ENCODE data around the gene RNF19B.

The RNF19B gene

DNA sequence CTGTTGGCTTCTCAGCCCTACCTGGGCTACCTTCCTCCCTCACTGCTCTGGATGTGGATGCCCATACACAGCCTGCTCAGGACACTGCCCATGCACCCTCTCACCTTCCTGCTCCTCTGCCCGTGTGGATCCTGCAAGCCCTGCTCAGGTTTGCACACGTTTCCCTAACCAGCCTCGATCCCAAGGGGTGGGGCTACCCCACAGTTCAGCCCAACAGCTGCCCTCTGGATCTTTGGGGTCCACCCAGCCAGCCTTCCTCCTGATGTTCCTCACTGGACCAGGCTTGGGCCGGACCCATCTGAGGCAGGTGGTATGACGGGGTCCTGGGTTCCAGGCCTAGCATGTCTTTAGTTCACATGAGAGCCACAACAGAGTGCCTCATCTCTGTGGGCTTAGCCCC lies 68.2 kb downstream of the RNF19B start:
- H2AFZ ChIP-seq (ENCODE audit: low read length), result no peak overlapping the region
- no peak overlapping the region for H3K9ac ChIP-seq (ENCODE audit: low read length)
- H3K36me3 ChIP-seq (replicated peaks; ENCODE audit: insufficient read depth, low read length), result no peaks in the 10 kb centered on the region
- H3K4me3 ChIP-seq (ENCODE audit: low read length), result no peak overlapping the region
- DNase-seq, result no peak
- H3K4me1 ChIP-seq (ENCODE audit: low read length), result no peaks in the 10 kb centered on the region
- no peaks in the 10 kb centered on the region for H3K9me2 ChIP-seq (replicated peaks; ENCODE audit: insufficient read depth, low read length)
- no peaks in the 10 kb centered on the region for H4K20me1 ChIP-seq (ENCODE audit: insufficient read depth, low read length)
- H3K27me3 ChIP-seq (replicated peaks; ENCODE audit: insufficient read depth, low read length), result peaks cover 27% of the 10 kb centered on the region
- no peak for TF ChIP-seq EZH2 (optimal IDR thresholded peaks at IDR 0.05; ENCODE audit: low read depth, low read length)
- TF ChIP-seq, protein P1, sequence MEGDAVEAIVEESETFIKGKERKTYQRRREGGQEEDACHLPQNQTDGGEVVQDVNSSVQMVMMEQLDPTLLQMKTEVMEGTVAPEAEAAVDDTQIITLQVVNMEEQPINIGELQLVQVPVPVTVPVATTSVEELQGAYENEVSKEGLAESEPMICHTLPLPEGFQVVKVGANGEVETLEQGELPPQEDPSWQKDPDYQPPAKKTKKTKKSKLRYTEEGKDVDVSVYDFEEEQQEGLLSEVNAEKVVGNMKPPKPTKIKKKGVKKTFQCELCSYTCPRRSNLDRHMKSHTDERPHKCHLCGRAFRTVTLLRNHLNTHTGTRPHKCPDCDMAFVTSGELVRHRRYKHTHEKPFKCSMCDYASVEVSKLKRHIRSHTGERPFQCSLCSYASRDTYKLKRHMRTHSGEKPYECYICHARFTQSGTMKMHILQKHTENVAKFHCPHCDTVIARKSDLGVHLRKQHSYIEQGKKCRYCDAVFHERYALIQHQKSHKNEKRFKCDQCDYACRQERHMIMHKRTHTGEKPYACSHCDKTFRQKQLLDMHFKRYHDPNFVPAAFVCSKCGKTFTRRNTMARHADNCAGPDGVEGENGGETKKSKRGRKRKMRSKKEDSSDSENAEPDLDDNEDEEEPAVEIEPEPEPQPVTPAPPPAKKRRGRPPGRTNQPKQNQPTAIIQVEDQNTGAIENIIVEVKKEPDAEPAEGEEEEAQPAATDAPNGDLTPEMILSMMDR (IDR thresholded peaks at IDR 0.05; ENCODE audit: low read length), result no peak
- no peak for TF ChIP-seq EZH2phosphoT487 (IDR thresholded peaks at IDR 0.05; ENCODE audit: low read length)
- no peak overlapping the region for H3K27ac ChIP-seq (ENCODE audit: low read length)
- no peak overlapping the region for H3K4me2 ChIP-seq (ENCODE audit: low read depth, low read length)
- H3F3A ChIP-seq (ENCODE audit: insufficient read depth, low read length), result no peaks in the 10 kb centered on the region
- H3K9me3 ChIP-seq (replicated peaks; ENCODE audit: insufficient read depth, low read length), result no peaks in the 10 kb centered on the region
- H3K79me2 ChIP-seq (ENCODE audit: low read length), result no peaks in the 10 kb centered on the region

DNA sequence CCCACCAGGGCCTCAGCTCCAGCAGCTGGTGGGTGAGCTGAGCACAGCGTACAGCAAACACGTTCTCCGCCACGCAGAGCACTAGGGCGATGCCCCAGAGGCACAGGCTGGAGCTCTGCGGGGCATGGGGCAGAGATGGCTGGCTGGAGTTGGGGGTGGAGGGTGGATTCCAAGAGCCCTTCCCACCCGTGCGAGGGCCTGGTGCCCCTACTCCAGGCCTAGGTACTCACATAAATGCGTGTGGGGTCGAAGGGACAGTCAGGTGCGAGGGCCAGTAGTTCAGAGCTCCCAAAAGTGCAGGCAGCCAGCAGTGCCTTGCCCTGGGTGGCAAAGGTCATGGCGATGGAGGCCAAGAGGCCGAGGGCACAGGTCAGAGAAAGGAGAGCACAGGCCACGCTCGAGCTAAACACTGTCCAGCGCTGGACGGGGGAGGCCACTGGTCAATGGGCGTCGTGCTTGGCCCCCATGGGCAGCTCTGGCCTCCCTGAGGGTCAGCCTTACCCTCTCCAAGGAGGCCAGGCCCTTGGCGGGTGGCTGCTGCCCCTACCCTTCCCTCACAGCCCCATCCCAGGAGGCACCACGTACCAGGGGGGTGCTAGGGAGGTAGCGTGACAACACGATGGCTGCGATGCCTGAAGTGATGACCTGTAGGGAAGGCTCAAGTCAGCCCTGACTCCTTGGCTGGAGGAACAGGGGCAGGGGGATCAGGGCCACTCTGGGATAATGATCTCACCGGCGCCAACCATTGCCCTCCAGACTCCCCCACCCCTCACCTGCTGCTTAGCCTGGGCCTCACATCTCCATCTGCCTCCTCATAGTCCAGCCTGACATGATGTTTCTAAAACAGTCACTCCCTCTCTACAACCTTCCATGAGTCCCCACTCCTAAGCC lies 69.0 kb downstream of the RNF19B start:
- H3K9ac ChIP-seq (ENCODE audit: low read length), result no peak overlapping the region
- H3K9me2 ChIP-seq (replicated peaks; ENCODE audit: insufficient read depth, low read length), result no peaks in the 10 kb centered on the region
- no peak overlapping the region for H3K4me3 ChIP-seq (ENCODE audit: low read length)
- H3K36me3 ChIP-seq (replicated peaks; ENCODE audit: insufficient read depth, low read length), result no peaks in the 10 kb centered on the region
- no peaks in the 10 kb centered on the region for H4K20me1 ChIP-seq (ENCODE audit: insufficient read depth, low read length)
- H3F3A ChIP-seq (ENCODE audit: insufficient read depth, low read length), result no peaks in the 10 kb centered on the region
- H3K27ac ChIP-seq (ENCODE audit: low read length), result no peak overlapping the region
- H3K4me2 ChIP-seq (ENCODE audit: low read depth, low read length), result no peak overlapping the region
- H3K27me3 ChIP-seq (replicated peaks; ENCODE audit: insufficient read depth, low read length), result peaks cover 31% of the 10 kb centered on the region
- no peak for DNase-seq
- TF ChIP-seq EZH2 (optimal IDR thresholded peaks at IDR 0.05; ENCODE audit: low read depth, low read length) (no peak), EZH2phosphoT487 (IDR thresholded peaks at IDR 0.05; ENCODE audit: low read length) (no peak)
- TF ChIP-seq, protein P1 (IDR thresholded peaks at IDR 0.05; ENCODE audit: low read length), result no peak
- no peak overlapping the region for H2AFZ ChIP-seq (ENCODE audit: low read length)
- no peaks in the 10 kb centered on the region for H3K79me2 ChIP-seq (ENCODE audit: low read length)
- H3K4me1 ChIP-seq (ENCODE audit: low read length), result no peaks in the 10 kb centered on the region
- no peaks in the 10 kb centered on the region for H3K9me3 ChIP-seq (replicated peaks; ENCODE audit: insufficient read depth, low read length)

DNA sequence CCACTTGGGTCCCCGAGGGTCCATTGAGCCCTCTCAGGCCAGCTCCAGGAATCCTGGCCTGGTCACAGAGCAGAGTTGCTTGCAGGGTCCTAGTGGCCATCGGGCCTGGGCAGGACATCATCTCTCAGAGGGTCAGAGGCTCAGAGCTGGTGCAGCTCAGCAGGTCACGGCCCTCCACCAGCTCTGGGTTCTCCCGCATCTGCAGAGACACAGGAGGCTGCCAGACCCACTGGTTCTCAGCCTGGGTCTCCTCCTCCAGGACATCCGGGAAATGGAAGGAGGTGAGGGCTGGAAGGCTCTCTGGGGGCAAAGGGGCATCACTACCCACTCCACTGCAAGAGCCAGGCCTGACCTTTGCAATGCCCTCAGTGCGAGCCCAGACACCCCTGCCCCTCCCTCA lies 69.9 kb downstream of the RNF19B start:
- Histone ChIP-seq H3K36me3 (replicated peaks; ENCODE audit: insufficient read depth, low read length) (no peaks in the 10 kb centered on the region), H4K20me1 (ENCODE audit: insufficient read depth, low read length) (no peaks in the 10 kb centered on the region), H3K9me3 (replicated peaks; ENCODE audit: insufficient read depth, low read length) (no peaks in the 10 kb centered on the region), H3K27ac (ENCODE audit: low read length) (no peak overlapping the region), H2AFZ (ENCODE audit: low read length) (no peak overlapping the region), H3K4me3 (ENCODE audit: low read length) (no peak overlapping the region), H3K4me2 (ENCODE audit: low read depth, low read length) (no peak overlapping the region), H3K9me2 (replicated peaks; ENCODE audit: insufficient read depth, low read length) (no peaks in the 10 kb centered on the region), H3F3A (ENCODE audit: insufficient read depth, low read length) (no peaks in the 10 kb centered on the region), H3K27me3 (replicated peaks; ENCODE audit: insufficient read depth, low read length) (peaks cover 37% of the 10 kb centered on the region), H3K9ac (ENCODE audit: low read length) (no peak overlapping the region), H3K4me1 (ENCODE audit: low read length) (no peaks in the 10 kb centered on the region), H3K79me2 (ENCODE audit: low read length) (no peaks in the 10 kb centered on the region)
- TF ChIP-seq, protein P1 (IDR thresholded peaks at IDR 0.05; ENCODE audit: low read length), result no peak
- TF ChIP-seq EZH2phosphoT487 (IDR thresholded peaks at IDR 0.05; ENCODE audit: low read length), result no peak
- TF ChIP-seq EZH2 (optimal IDR thresholded peaks at IDR 0.05; ENCODE audit: low read depth, low read length), result no peak
- DNase-seq, result no peak

Measured in MM.1S (cell line).